ENCODE results near the gene HNRNPA1L2.
"Not testable (repeated sequence)": the region's sequence is repeated elsewhere in the genome, so short reads cannot be mapped to it uniquely, and the experiment has no call there.

Gene HNRNPA1L2

GRCh38 chr13:52642131-52642530 is at the start of gene HNRNPA1L2:
Gene HNRNPA1L2 (plus strand): TSS chr13:52642431. CDS start chr13:52642493, 62 bp downstream.
- DNase-seq (ENCODE audit: insufficient read length, low spot score) = no peak
- no peak for TF ChIP-seq CTCF (IDR thresholded peaks at IDR 0.05; ENCODE audit: insufficient read depth, missing control alignments)
- no peak for FAIRE-seq

- not testable (repeated sequence) for FAIRE-seq
Measured at GRCh38 chr13:52593175-52593574, 49.1 kb upstream of the HNRNPA1L2 start.

GRCh38 chr13:52593812-52594211 is 48.4 kb upstream of the HNRNPA1L2 start:
- not testable (repeated sequence) for DNase-seq (ENCODE audit: insufficient read length, low spot score); FAIRE-seq

More at GRCh38 chr13:52593175-52593574, 49.1 kb upstream of the HNRNPA1L2 start:
- not testable (repeated sequence) for DNase-seq (ENCODE audit: insufficient read length, low spot score)

- not testable (repeated sequence) for DNase-seq (ENCODE audit: insufficient read length, low spot score); FAIRE-seq
Measured at GRCh38 chr13:52594295-52594694, 47.9 kb upstream of the HNRNPA1L2 start.

GRCh38 chr13:52597676-52598075 is 44.6 kb upstream of the HNRNPA1L2 start:
- no peak for DNase-seq (ENCODE audit: insufficient read length, low spot score)
- no peak for TF ChIP-seq CTCF (IDR thresholded peaks at IDR 0.05; ENCODE audit: insufficient read depth, missing control alignments)
- FAIRE-seq = no peak

GRCh38 chr13:52599037-52599847 is 43.0 kb upstream of the HNRNPA1L2 start:
- no peak for TF ChIP-seq CTCF (IDR thresholded peaks at IDR 0.05; ENCODE audit: insufficient read depth, missing control alignments)
- DNase-seq (ENCODE audit: insufficient read length, low spot score) (no peak), FAIRE-seq (no peak)

- peak; percentile 47 for DNase-seq (ENCODE audit: insufficient read length, low spot score)
- no peak for FAIRE-seq
- no peak for TF ChIP-seq CTCF (IDR thresholded peaks at IDR 0.05; ENCODE audit: insufficient read depth, missing control alignments)
Measured at GRCh38 chr13:52599848-52600603, 42.2 kb upstream of the HNRNPA1L2 start.

GRCh38 chr13:52600666-52601065 is 41.6 kb upstream of the HNRNPA1L2 start:
- FAIRE-seq (no peak), DNase-seq (ENCODE audit: insufficient read length, low spot score) (no peak)
- TF ChIP-seq CTCF (IDR thresholded peaks at IDR 0.05; ENCODE audit: insufficient read depth, missing control alignments) = no peak

- not testable (repeated sequence) for FAIRE-seq; DNase-seq (ENCODE audit: insufficient read length, low spot score)
Measured at GRCh38 chr13:52603316-52603715, 38.9 kb upstream of the HNRNPA1L2 start.

GRCh38 chr13:52606126-52606525 is 36.1 kb upstream of the HNRNPA1L2 start:
- not testable (repeated sequence) for FAIRE-seq; DNase-seq (ENCODE audit: insufficient read length, low spot score)

- not testable (repeated sequence) for DNase-seq (ENCODE audit: insufficient read length, low spot score); FAIRE-seq
Measured at GRCh38 chr13:52606795-52607194, 35.4 kb upstream of the HNRNPA1L2 start.

- FAIRE-seq; DNase-seq (ENCODE audit: insufficient read length, low spot score): not testable (repeated sequence)
Measured at GRCh38 chr13:52608184-52608583, 34.0 kb upstream of the HNRNPA1L2 start.

Data from D721Med (cell line).